SK-N-MC (cell line): ENCODE data around the gene ZNF534.

ENCODE experiments used
- DNase-seq: peaks from one replicate; pipeline ENCODE4 v3.0.0-alpha.2; 2011; ENCODE audit warnings: low read depth, low spot score
- H3K27ac ChIP-seq: fragments of 200-600 bp; sonication (generic); 2 replicates; pipeline ENCODE4 v1.5.1; 2016; ENCODE audit warnings: mixed run types
- H3K36me3 ChIP-seq: fragments of 200-600 bp; sonication (generic); 2 replicates; pipeline ENCODE4 v1.6.1; 2017; ENCODE audit warnings: antibody characterized with exemption, low read length, mixed read lengths; ENCODE audit not compliant: insufficient read depth
- H3K4me3 ChIP-seq: fragments of 200-600 bp; sonication (generic); 2 replicates; pipeline ENCODE4 v1.5.1; 2016
- H3K9ac ChIP-seq: fragments of 200-600 bp; sonication (generic); 2 replicates; pipeline ENCODE4 v1.8.0; 2017; ENCODE audit warnings: mixed run types, mixed read lengths; ENCODE audit not compliant: insufficient read length
- H3K9me3 ChIP-seq: fragments of 200-600 bp; sonication (generic); 2 replicates; pipeline ENCODE4 v1.6.1; 2017; ENCODE audit warnings: low read depth, mild to moderate bottlenecking, antibody characterized with exemption, low read length, moderate library complexity, mixed read lengths
- EZH2 ChIP-seq: fragments of 200-600 bp; sonication (generic); IDR thresholded peaks from one replicate; pipeline ENCODE4 v1.6.1; 2017; ENCODE audit warnings: antibody characterized with exemption
- FOXP2 ChIP-seq: optimal IDR thresholded peaks from 2 replicates; pipeline ENCODE3; 2011; ENCODE audit warnings: mild to moderate bottlenecking, moderate library complexity; ENCODE audit not compliant: insufficient read depth; ENCODE audit errors: extremely low read length, control extremely low read depth
- POLR2AphosphoS5 ChIP-seq: IDR thresholded peaks from 2 replicates; pipeline ENCODE4 v1.6.1; 2012; ENCODE audit warnings: mild to moderate bottlenecking, low read depth, low read length, borderline replicate concordance

Gene ZNF534

DNA sequence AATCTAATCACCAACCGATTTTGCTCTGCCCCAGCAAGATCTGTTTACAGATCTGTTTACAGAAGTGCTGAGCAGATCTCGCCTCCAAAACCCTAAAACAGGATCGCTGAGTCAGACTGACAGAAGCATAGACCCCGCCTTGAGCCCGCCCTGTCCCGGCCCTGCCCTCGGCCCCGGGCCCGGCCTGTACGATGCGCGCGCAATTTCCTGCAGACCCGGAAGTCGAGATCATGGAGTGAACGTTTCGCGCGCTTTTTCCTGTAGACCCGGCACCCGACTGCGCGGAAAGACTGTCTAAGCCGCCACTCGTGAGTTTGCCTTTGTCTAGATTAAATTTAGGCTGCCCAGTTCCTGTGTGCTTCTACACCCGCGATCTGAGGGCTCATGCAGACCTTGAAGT, at the start of gene ZNF534:
TSS of gene ZNF534 (plus strand) at position 212 of the 400 bp plus-strand sequence. CDS start 2,327 bp downstream, outside the sequence.
- no peak within 1 kb of the TSS for H3K4me3 ChIP-seq
- no peak within 1 kb of the TSS for H3K9ac ChIP-seq
- no peak for DNase-seq
- no peaks in the 10 kb centered on the region for H3K36me3 ChIP-seq
- H3K9me3 ChIP-seq: no peaks in the 10 kb centered on the region
- H3K27ac ChIP-seq: no peak within 1 kb of the TSS
- TF ChIP-seq POLR2AphosphoS5: no peak
- no peak for TF ChIP-seq EZH2
- no peak for TF ChIP-seq FOXP2

DNA sequence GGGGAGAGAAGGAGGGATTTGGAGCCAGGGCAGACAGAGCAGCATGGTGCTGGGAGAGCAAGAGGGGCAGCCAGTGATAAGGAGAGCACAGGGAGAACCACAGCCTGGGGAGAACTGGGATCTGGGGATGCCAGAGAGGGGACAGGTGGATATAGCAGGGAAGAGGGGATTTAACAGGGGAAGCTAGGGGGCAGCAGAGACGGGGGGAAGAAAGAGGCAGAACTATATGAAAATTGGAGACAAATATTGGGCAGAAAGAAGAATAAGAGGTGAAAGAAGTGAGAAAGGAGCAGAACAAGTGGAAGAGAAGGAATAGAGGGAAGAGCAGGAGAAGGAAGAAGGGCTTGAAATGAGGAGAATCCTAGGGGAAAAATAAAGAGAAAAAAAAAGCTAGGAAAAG, 37.8 kb upstream of the ZNF534 start:
- no peak for DNase-seq
- no peak overlapping the region for H3K9ac ChIP-seq
- H3K9me3 ChIP-seq: no peaks in the 10 kb centered on the region

GRCh38 chr19:52397310-52398080, 31.5 kb upstream of the ZNF534 start, which contains the start of gene ZNF528:
ZNF528 (plus strand) TSS chr19:52397849; CDS start chr19:52402014, 4,165 bp downstream.
- Histone ChIP-seq H3K36me3 (no peaks in the 10 kb centered on the region), H3K4me3 (peak within 1 kb of the TSS; percentile 44; the same call in 1 of the 2 replicates), H3K27ac (no peak within 1 kb of the TSS)

More for the DNA sequence above, 37.8 kb upstream of the ZNF534 start:
- no peak overlapping the region for H3K4me3 ChIP-seq
- no peak for TF ChIP-seq POLR2AphosphoS5
- TF ChIP-seq EZH2: no peak
- TF ChIP-seq FOXP2: no peak
- no peaks in the 10 kb centered on the region for H3K36me3 ChIP-seq
- H3K27ac ChIP-seq: no peak overlapping the region

GRCh38 chr19:52398081-52398441, 30.9 kb upstream of the ZNF534 start:
- Histone ChIP-seq H3K9ac (no peak overlapping the region), H3K27ac (no peak overlapping the region), H3K36me3 (no peaks in the 10 kb centered on the region), H3K4me3 (peak overlapping the region; percentile 44; the same call in 1 of the 2 replicates), H3K9me3 (0 out of 2 replicates have a peak, but pooled peaks cover 3% of the 10 kb centered on the region)
- no peak for DNase-seq
- TF ChIP-seq POLR2AphosphoS5: no peak
- no peak for TF ChIP-seq FOXP2
- no peak for TF ChIP-seq EZH2

More at GRCh38 chr19:52397310-52398080, 31.5 kb upstream of the ZNF534 start, which contains the start of gene ZNF528:
- DNase-seq: peak; percentile 8
- no peak for TF ChIP-seq FOXP2
- no peak for TF ChIP-seq POLR2AphosphoS5
- TF ChIP-seq EZH2: no peak
- no peak within 1 kb of the TSS for H3K9ac ChIP-seq
- H3K9me3 ChIP-seq: 0 out of 2 replicates have a peak, but pooled peaks cover 3% of the 10 kb centered on the region

- no peak for DNase-seq
- H3K27ac ChIP-seq: no peak overlapping the region
- H3K36me3 ChIP-seq: no peaks in the 10 kb centered on the region
- no peak overlapping the region for H3K4me3 ChIP-seq
- no peak overlapping the region for H3K9ac ChIP-seq
- H3K9me3 ChIP-seq: no peaks in the 10 kb centered on the region
- TF ChIP-seq EZH2 (no peak), FOXP2 (no peak), POLR2AphosphoS5 (no peak)
These were observed 18.7 kb upstream of the ZNF534 start for GRCh38 chr19:52410276-52410675.

DNA sequence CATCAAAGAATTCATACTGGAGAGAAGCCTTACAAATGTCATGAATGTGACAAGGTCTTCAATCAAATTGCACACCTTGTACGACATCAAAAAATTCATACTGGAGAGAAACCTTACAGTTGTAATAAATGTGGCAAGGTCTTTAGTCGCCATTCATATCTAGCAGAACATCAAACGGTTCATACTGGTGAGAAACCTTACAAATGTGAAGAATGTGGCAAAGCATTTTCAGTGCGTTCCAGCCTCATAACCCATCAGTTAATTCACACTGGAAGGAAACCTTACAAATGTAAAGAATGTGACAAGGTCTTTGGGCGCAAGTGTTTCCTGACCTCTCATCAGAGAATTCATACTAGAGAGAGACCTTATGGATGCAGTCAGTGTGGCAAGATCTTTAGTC, 13.2 kb upstream of the ZNF534 start:
- Histone ChIP-seq H3K9me3 (peaks cover 4% of the 10 kb centered on the region; the same call in 1 of the 2 replicates), H3K36me3 (no peaks in the 10 kb centered on the region), H3K27ac (no peak overlapping the region), H3K4me3 (no peak overlapping the region), H3K9ac (no peak overlapping the region)
- no peak for DNase-seq
- TF ChIP-seq FOXP2: no peak
- no peak for TF ChIP-seq EZH2
- TF ChIP-seq POLR2AphosphoS5: no peak

- Histone ChIP-seq H3K4me3 (no peak overlapping the region), H3K9me3 (no peaks in the 10 kb centered on the region), H3K36me3 (no peaks in the 10 kb centered on the region), H3K9ac (no peak overlapping the region), H3K27ac (no peak overlapping the region)
- TF ChIP-seq EZH2: no peak
- DNase-seq: no peak
These were observed 13.2 kb downstream of the ZNF534 start for GRCh38 chr19:52442179-52442578.

DNA sequence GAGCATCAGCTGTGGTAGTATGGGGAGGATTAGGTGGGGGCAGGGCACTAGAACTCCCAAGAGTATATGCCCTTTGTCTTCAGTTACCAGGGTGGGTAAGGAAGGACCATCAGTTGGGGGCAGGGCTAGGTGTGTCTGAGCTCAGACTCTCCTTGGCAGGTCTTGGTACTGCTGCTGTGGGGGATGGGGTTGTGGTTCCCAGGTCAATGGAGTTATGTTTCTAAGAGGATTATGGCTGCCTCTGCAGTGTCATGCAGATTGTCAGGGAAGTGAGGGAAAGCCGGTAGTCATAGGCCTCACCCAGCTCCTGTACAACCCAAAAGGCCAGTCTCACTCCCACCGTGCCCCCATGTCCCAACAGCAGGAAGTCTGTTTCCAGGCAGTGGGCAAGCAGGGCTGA, 15.6 kb downstream of the ZNF534 start:
- Histone ChIP-seq H3K9me3 (no peaks in the 10 kb centered on the region), H3K4me3 (no peak overlapping the region), H3K27ac (no peak overlapping the region), H3K36me3 (no peaks in the 10 kb centered on the region), H3K9ac (no peak overlapping the region)
- DNase-seq: no peak
- no peak for TF ChIP-seq FOXP2
- TF ChIP-seq POLR2AphosphoS5: no peak
- TF ChIP-seq EZH2: no peak

GRCh38 chr19:52451241-52451640, 22.3 kb downstream of the ZNF534 start:
- no peak overlapping the region for H3K4me3 ChIP-seq
- TF ChIP-seq FOXP2 (no peak), EZH2 (no peak), POLR2AphosphoS5 (no peak)
- no peaks in the 10 kb centered on the region for H3K9me3 ChIP-seq

More at GRCh38 chr19:52451241-52451640, 22.3 kb downstream of the ZNF534 start:
- no peak for DNase-seq
- no peak overlapping the region for H3K9ac ChIP-seq
- H3K36me3 ChIP-seq: no peaks in the 10 kb centered on the region
- no peak overlapping the region for H3K27ac ChIP-seq
